ENCODE results near the gene MTRF1L. TPM values are rescaled to one million over a fixed set of nuclear protein-coding genes. Genes with fewer than 3 reads are reported as not detected.

The MTRF1L gene
- total and polyA plus RNA-seq, 7 experiments from 2014 or later: 6.1 to 18.1 (median 10.6) TPM

DNA sequence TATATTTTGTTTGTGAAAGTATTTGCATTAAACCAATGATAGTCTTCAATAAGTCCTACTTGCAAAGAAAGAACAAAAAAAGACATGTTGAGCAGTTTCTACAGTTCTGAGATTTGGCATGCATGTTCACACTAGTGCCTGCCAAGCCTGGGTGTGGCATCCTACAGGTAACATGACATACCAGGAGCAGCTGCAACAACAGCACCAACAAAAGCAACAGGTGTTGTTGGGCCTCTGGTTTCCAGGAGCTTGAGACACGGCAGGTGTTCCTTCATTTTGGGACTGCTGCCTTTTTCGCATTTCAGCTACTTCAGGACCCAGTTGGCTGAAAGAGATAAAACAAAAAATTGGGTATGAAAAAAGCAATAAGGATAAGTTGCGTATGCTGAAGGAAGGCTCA is 41.2 kb upstream of the MTRF1L start:
- no peak overlapping the region for H3K27ac ChIP-seq (ENCODE audit: low read depth, low read length)
- no peaks in the 10 kb centered on the region for H3K9me3 ChIP-seq (ENCODE audit: control insufficient read depth in 2 of 3, low read length in 3 of 3)
- no peak overlapping the region for H3K4me3 ChIP-seq (ENCODE audit: low read length)
- peaks cover 0 to 3% (median 0%) of the 10 kb centered on the region in 7 donors for H3K4me1 Mint-ChIP-seq
- no peak overlapping the region for H3K4me3 Mint-ChIP-seq
- DNase-seq (no peak), ATAC-seq (no peak)
- ChIA-PET CTCF (no interaction called here), POLR2A (no interaction called here)
- no peaks in the 10 kb centered on the region for H3K27me3 ChIP-seq (ENCODE audit: control insufficient read depth in 2 of 2, insufficient read depth in 2 of 2, low read length in 2 of 2)
- H3K27me3 Mint-ChIP-seq: peaks cover 0 to 6% (median 2%) of the 10 kb centered on the region in 5 donors
- H3K9me3 Mint-ChIP-seq: peaks cover 0 to 10% (median 0%) of the 10 kb centered on the region in 11 donors
- intact Hi-C loops (cut with micrococcal nuclease): no loop called here
- no peak overlapping the region for H3K27ac Mint-ChIP-seq
- no peaks in the 10 kb centered on the region for H3K4me1 ChIP-seq (ENCODE audit: control insufficient read depth in 2 of 2, insufficient read depth in 2 of 2, low read length in 2 of 2)
- H3K36me3 ChIP-seq (ENCODE audit: control insufficient read depth in 2 of 3, insufficient read depth in 3 of 3, low read length in 3 of 3): no peaks in the 10 kb centered on the region
- H3K36me3 Mint-ChIP-seq: no peaks in the 10 kb centered on the region

- H3K27me3 ChIP-seq (ENCODE audit: control insufficient read depth in 2 of 2, insufficient read depth in 2 of 2, low read length in 2 of 2): no peaks in the 10 kb centered on the region
- H3K4me1 ChIP-seq (ENCODE audit: control insufficient read depth in 2 of 2, insufficient read depth in 2 of 2, low read length in 2 of 2): no peaks in the 10 kb centered on the region
- H3K27ac Mint-ChIP-seq: no peak overlapping the region
- no peak for ATAC-seq
- H3K4me3 Mint-ChIP-seq: no peak overlapping the region
- intact Hi-C loops (cut with micrococcal nuclease): no loop called here
- H3K9me3 ChIP-seq (ENCODE audit: control insufficient read depth in 2 of 3, low read length in 3 of 3): no peaks in the 10 kb centered on the region
- no peak overlapping the region for H3K4me3 ChIP-seq (ENCODE audit: low read length)
- no peaks in the 10 kb centered on the region for H3K36me3 ChIP-seq (ENCODE audit: control insufficient read depth in 2 of 3, insufficient read depth in 3 of 3, low read length in 3 of 3)
- peaks cover 0 to 12% (median 3%) of the 10 kb centered on the region in 5 donors for H3K27me3 Mint-ChIP-seq
- no peaks in the 10 kb centered on the region for H3K4me1 Mint-ChIP-seq
- CTCF ChIA-PET: no interaction called here
- H3K36me3 Mint-ChIP-seq: no peaks in the 10 kb centered on the region
- no peak overlapping the region for H3K27ac ChIP-seq (ENCODE audit: low read depth, low read length)
- POLR2A ChIA-PET: no interaction called here
- no peak for DNase-seq
- H3K9me3 Mint-ChIP-seq: no peaks in the 10 kb centered on the region
Measured at GRCh38 chr6:153038378-153039057, 36.0 kb upstream of the MTRF1L start.

- H3K9me3 ChIP-seq (ENCODE audit: control insufficient read depth in 2 of 3, low read length in 3 of 3): no peaks in the 10 kb centered on the region
- Mint-ChIP-seq H3K4me3 (no peak overlapping the region), H3K9me3 (no peaks in the 10 kb centered on the region), H3K4me1 (no peaks in the 10 kb centered on the region), H3K36me3 (no peaks in the 10 kb centered on the region), H3K27me3 (peaks cover 6 to 24% (median 10%) of the 10 kb centered on the region in 5 donors), H3K27ac (no peak overlapping the region)
- H3K27ac ChIP-seq (ENCODE audit: low read depth, low read length): no peak overlapping the region
- POLR2A ChIA-PET: no interaction called here
- H3K4me3 ChIP-seq (ENCODE audit: low read length): no peak overlapping the region
- DNase-seq (no peak), ATAC-seq (no peak)
- intact Hi-C loops (cut with micrococcal nuclease): loop anchor here in 1 of 2 donors (5.0 kb wide), 1 partner anchor 758 kb away; no protein-coding TSS in a partner anchor
- no peaks in the 10 kb centered on the region for H3K36me3 ChIP-seq (ENCODE audit: control insufficient read depth in 2 of 3, insufficient read depth in 3 of 3, low read length in 3 of 3)
- no peaks in the 10 kb centered on the region for H3K4me1 ChIP-seq (ENCODE audit: control insufficient read depth in 2 of 2, insufficient read depth in 2 of 2, low read length in 2 of 2)
- H3K27me3 ChIP-seq (ENCODE audit: control insufficient read depth in 2 of 2, insufficient read depth in 2 of 2, low read length in 2 of 2): no peaks in the 10 kb centered on the region
- CTCF ChIA-PET: no interaction called here
Measured at GRCh38 chr6:153034139-153034538, 31.6 kb upstream of the MTRF1L start.

DNA sequence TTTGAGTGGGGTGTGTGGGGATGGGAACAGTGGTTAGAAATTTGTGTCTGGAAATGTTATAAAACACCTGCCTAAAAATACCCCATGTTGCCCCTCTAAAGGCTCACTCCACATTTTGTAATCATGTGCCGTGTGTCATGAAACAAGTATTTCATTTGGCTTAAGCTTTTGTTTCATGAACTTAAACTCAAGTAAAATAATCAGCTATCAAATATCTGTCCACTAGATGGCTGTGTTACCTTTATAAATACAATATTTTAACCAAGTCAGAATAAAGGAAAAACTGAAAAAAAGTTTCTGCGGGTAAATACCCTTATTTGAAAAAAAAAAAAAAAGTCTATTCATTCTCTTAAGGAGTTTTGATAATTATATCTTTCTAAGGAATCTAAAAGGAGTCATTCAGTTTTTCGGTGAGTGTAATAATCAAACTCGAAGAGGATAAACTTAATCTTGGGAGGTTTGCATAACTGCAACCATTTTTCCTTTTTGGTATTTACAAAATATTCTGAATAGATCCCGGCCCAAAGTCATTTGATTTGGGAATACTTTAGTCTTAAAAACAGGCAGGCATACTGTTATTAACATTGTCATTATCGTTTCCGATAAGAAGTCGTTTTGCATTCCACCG is 29.9 kb upstream of the MTRF1L start:
- POLR2A ChIA-PET: no interaction called here
- CTCF ChIA-PET: interaction anchor here (0.7 kb wide), 1 partner anchor 1651 kb away, joined by 4 read pairs; no protein-coding TSS in a partner anchor

GRCh38 chr6:153031335-153031955 is 28.9 kb upstream of the MTRF1L start:
- H3K36me3 ChIP-seq (ENCODE audit: control insufficient read depth in 2 of 3, insufficient read depth in 3 of 3, low read length in 3 of 3): no peaks in the 10 kb centered on the region
- POLR2A ChIA-PET: no interaction called here
- no peak overlapping the region for H3K4me3 ChIP-seq (ENCODE audit: low read length)
- H3K27me3 ChIP-seq (ENCODE audit: control insufficient read depth in 2 of 2, insufficient read depth in 2 of 2, low read length in 2 of 2): no peaks in the 10 kb centered on the region
- ATAC-seq (no peak), DNase-seq (no peak)
- CTCF ChIA-PET: no interaction called here
- H3K4me3 Mint-ChIP-seq: no peak overlapping the region
- H3K4me1 Mint-ChIP-seq: no peaks in the 10 kb centered on the region
- H3K27me3 Mint-ChIP-seq: peaks cover 11 to 37% (median 18%) of the 10 kb centered on the region in 5 donors
- no peaks in the 10 kb centered on the region for H3K9me3 ChIP-seq (ENCODE audit: control insufficient read depth in 2 of 3, low read length in 3 of 3)
- H3K36me3 Mint-ChIP-seq: no peaks in the 10 kb centered on the region
- no peak overlapping the region for H3K27ac Mint-ChIP-seq
- H3K27ac ChIP-seq (ENCODE audit: low read depth, low read length): no peak overlapping the region
- H3K4me1 ChIP-seq (ENCODE audit: control insufficient read depth in 2 of 2, insufficient read depth in 2 of 2, low read length in 2 of 2): no peaks in the 10 kb centered on the region
- H3K9me3 Mint-ChIP-seq: no peaks in the 10 kb centered on the region
- intact Hi-C loops (cut with micrococcal nuclease): loop anchor here in 1 of 2 donors (2.0 to 5.0 kb wide), 2 partner anchors 281 to 761 kb away; no protein-coding TSS in a partner anchor

More for the DNA sequence above, 29.9 kb upstream of the MTRF1L start:
- H3K4me3 ChIP-seq (ENCODE audit: low read length): no peak overlapping the region
- peaks cover 8 to 32% (median 15%) of the 10 kb centered on the region in 5 donors for H3K27me3 Mint-ChIP-seq
- H3K9me3 Mint-ChIP-seq: no peaks in the 10 kb centered on the region
- DNase-seq (peak in 1 of 9 donors; percentile 8), ATAC-seq (no peak)
- H3K27me3 ChIP-seq (ENCODE audit: control insufficient read depth in 2 of 2, insufficient read depth in 2 of 2, low read length in 2 of 2): no peaks in the 10 kb centered on the region
- H3K4me3 Mint-ChIP-seq: no peak overlapping the region
- no peaks in the 10 kb centered on the region for H3K4me1 ChIP-seq (ENCODE audit: control insufficient read depth in 2 of 2, insufficient read depth in 2 of 2, low read length in 2 of 2)
- no peaks in the 10 kb centered on the region for H3K36me3 Mint-ChIP-seq
- no peak overlapping the region for H3K27ac Mint-ChIP-seq
- H3K4me1 Mint-ChIP-seq: no peaks in the 10 kb centered on the region
- H3K36me3 ChIP-seq (ENCODE audit: control insufficient read depth in 2 of 3, insufficient read depth in 3 of 3, low read length in 3 of 3): no peaks in the 10 kb centered on the region
- H3K27ac ChIP-seq (ENCODE audit: low read depth, low read length): no peak overlapping the region
- intact Hi-C loops (cut with micrococcal nuclease): loop anchor here in 1 of 2 donors (2.0 to 5.0 kb wide), 2 partner anchors 482 to 760 kb away; no protein-coding TSS in a partner anchor
- H3K9me3 ChIP-seq (ENCODE audit: control insufficient read depth in 2 of 3, low read length in 3 of 3): no peaks in the 10 kb centered on the region

- Histone ChIP-seq H3K36me3 (ENCODE audit: control insufficient read depth in 2 of 3, insufficient read depth in 3 of 3, low read length in 3 of 3) (no peaks in the 10 kb centered on the region), H3K4me1 (ENCODE audit: control insufficient read depth in 2 of 2, insufficient read depth in 2 of 2, low read length in 2 of 2) (no peaks in the 10 kb centered on the region), H3K9me3 (ENCODE audit: control insufficient read depth in 2 of 3, low read length in 3 of 3) (no peaks in the 10 kb centered on the region), H3K27ac (ENCODE audit: low read depth, low read length) (no peak overlapping the region), H3K27me3 (ENCODE audit: control insufficient read depth in 2 of 2, insufficient read depth in 2 of 2, low read length in 2 of 2) (no peaks in the 10 kb centered on the region), H3K4me3 (ENCODE audit: low read length) (no peak overlapping the region)
- DNase-seq (no peak), ATAC-seq (no peak)
- POLR2A ChIA-PET: no interaction called here
- Mint-ChIP-seq H3K36me3 (no peaks in the 10 kb centered on the region), H3K4me3 (no peak overlapping the region), H3K9me3 (no peaks in the 10 kb centered on the region), H3K4me1 (peaks cover 0 to 6% (median 3%) of the 10 kb centered on the region in 7 donors), H3K27me3 (peaks cover 18 to 47% (median 25%) of the 10 kb centered on the region in 5 donors), H3K27ac (no peak overlapping the region)
- intact Hi-C loops (cut with micrococcal nuclease): no loop called here
- CTCF ChIA-PET: interaction anchor here (0.5 kb wide), 1 partner anchor 1419 kb away, joined by 3 read pairs; no protein-coding TSS in a partner anchor
Measured at GRCh38 chr6:153028963-153029362, 26.5 kb upstream of the MTRF1L start.

Measured in naive thymus-derived CD4-positive, alpha-beta T cell (primary cell).